ENCODE measurements around the gene SLC44A4.

GRCh38 chr6:31879901-31880300 is 1.1 kb upstream of the SLC44A4 start:
- TF ChIP-seq EZH2 (IDR thresholded peaks at IDR 0.05; ENCODE audit: borderline replicate concordance, low read length), result no peak
- no peak for TF ChIP-seq CTCF (conservative IDR thresholded peaks at IDR 0.05 in 1 of 2, IDR thresholded peaks at IDR 0.05 in 1 of 2; ENCODE audit: extremely low read depth in 1 of 2, insufficient read depth in 1 of 2, low read depth in 1 of 2, low read length in 2 of 2)

Measured in mammary epithelial cell (primary cell).